Measurements from ENCODE around the gene CUEDC2. TPM values are rescaled to one million over a fixed set of nuclear protein-coding genes. Genes with fewer than 3 reads are reported as not detected.
A peak's percentile ranks its signal among the peaks of the same experiment; 100 is the strongest.

Gene CUEDC2
- total RNA-seq, 1 experiment from 2014 or later = 40.2 TPM

DNA sequence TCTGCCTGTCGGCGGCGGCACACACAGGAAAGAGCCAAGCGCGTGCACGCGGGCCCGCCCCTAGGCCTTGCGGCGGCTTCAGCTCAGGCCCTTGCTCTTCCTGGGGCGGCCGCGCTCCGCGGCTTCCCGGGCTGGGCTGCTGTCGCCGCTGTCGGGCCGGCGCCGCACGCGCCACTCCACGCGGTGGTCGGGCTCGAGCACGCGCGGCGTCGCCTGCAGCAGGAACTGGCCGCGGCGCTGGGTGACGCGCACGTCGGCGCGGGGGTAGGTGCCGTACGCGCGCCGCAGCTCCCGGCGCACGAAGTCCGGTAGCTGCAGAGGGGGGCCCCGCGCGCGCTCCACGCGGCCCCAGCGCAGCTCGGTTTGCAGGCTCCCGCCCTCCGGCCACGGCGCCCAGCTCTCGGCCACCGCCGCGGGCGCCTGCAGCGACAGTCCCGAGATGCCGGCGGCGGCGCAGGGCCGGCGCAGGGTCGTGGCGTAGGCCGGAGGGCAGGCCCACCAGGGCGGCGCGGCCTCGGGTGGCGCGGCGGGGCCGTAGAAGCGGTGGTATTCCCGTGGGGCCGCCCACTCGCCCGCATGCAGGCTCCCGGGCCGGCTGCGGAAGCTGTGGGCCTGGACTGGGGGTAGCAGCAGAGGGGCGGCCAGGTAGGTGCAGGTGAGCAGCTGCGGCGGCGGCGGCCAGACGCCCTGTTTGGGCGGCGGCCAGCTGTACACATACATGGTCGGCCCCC lies 18.2 kb upstream of the CUEDC2 start:
- peak overlapping the region; percentile 83 for H3K27ac Mint-ChIP-seq
- no peaks in the 10 kb centered on the region for H3K27me3 Mint-ChIP-seq (ENCODE audit: low read depth)
- peaks cover 40% of the 10 kb centered on the region for H3K4me1 Mint-ChIP-seq
- ATAC-seq (peak; percentile 52), DNase-seq (ENCODE audit: low spot score) (peak; percentile 80)
- H3K36me3 Mint-ChIP-seq = peaks cover 13% of the 10 kb centered on the region
- peak overlapping the region; percentile 93 for H3K4me3 Mint-ChIP-seq
- no peaks in the 10 kb centered on the region for H3K9me3 Mint-ChIP-seq
- POLR2A ChIA-PET = interaction anchor here (0.5 to 3.1 kb wide), 13 partner anchors 10 to 104 kb away, joined by 3 to 37 read pairs (median 4); partner anchors contain the start of genes ACTR1A, CUEDC2, FBXL15 and NFKB2
- CTCF ChIA-PET = interaction anchor here (0.6 to 4.0 kb wide), 23 partner anchors 11 to 220 kb away, joined by 3 to 40 read pairs (median 6); partner anchors contain the start of genes ACTR1A, CUEDC2, FBXL15 and NFKB2
- 0 out of 2 replicates have a peak, but pooled peaks have one; percentile 16 for TF ChIP-seq MYBL2 (CRISPR knock-in tag; IDR thresholded peaks at IDR 0.05)
- 0 out of 2 replicates have a peak, but pooled peaks have one; percentile 38 for TF ChIP-seq ELF4 (CRISPR knock-in tag; IDR thresholded peaks at IDR 0.05; ENCODE audit: low read depth)
- no peak for TF ChIP-seq NFE2L1 (CRISPR knock-in tag; IDR thresholded peaks at IDR 0.05)
- peak; percentile 94 for TF ChIP-seq FOXP1 (CRISPR knock-in tag; IDR thresholded peaks at IDR 0.05; ENCODE audit: borderline replicate concordance)
- no peak for TF ChIP-seq GRHL2 (CRISPR knock-in tag; IDR thresholded peaks at IDR 0.05; ENCODE audit: insufficient replicate concordance, severe bottlenecking)
- TF ChIP-seq, protein P1, sequence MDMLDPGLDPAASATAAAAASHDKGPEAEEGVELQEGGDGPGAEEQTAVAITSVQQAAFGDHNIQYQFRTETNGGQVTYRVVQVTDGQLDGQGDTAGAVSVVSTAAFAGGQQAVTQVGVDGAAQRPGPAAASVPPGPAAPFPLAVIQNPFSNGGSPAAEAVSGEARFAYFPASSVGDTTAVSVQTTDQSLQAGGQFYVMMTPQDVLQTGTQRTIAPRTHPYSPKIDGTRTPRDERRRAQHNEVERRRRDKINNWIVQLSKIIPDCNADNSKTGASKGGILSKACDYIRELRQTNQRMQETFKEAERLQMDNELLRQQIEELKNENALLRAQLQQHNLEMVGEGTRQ (CRISPR knock-in tag; IDR thresholded peaks at IDR 0.05) = peak; percentile 52
- TF ChIP-seq RELA (CRISPR knock-in tag; IDR thresholded peaks at IDR 0.05; ENCODE audit: borderline replicate concordance) = no peak
- TF ChIP-seq, protein P2, sequence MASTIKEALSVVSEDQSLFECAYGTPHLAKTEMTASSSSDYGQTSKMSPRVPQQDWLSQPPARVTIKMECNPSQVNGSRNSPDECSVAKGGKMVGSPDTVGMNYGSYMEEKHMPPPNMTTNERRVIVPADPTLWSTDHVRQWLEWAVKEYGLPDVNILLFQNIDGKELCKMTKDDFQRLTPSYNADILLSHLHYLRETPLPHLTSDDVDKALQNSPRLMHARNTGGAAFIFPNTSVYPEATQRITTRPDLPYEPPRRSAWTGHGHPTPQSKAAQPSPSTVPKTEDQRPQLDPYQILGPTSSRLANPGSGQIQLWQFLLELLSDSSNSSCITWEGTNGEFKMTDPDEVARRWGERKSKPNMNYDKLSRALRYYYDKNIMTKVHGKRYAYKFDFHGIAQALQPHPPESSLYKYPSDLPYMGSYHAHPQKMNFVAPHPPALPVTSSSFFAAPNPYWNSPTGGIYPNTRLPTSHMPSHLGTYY (CRISPR knock-in tag; IDR thresholded peaks at IDR 0.05) = no peak
- TF ChIP-seq JAZF1 (CRISPR knock-in tag; IDR thresholded peaks at IDR 0.05) = no peak
- no peak for TF ChIP-seq STAT6 (CRISPR knock-in tag; conservative IDR thresholded peaks at IDR 0.05; ENCODE audit: low read depth)
- TF ChIP-seq USF1 (CRISPR knock-in tag; IDR thresholded peaks at IDR 0.05) = no peak
- TF ChIP-seq GTF2I (CRISPR knock-in tag; conservative IDR thresholded peaks at IDR 0.05) = no peak
- TF ChIP-seq TEAD4 (CRISPR knock-in tag; IDR thresholded peaks at IDR 0.05) = peak; percentile 25; the same call in 1 of the 2 replicates
- no peak for TF ChIP-seq IRF2 (CRISPR knock-in tag; IDR thresholded peaks at IDR 0.05; ENCODE audit: borderline replicate concordance, low read depth)
- TF ChIP-seq, protein P3, sequence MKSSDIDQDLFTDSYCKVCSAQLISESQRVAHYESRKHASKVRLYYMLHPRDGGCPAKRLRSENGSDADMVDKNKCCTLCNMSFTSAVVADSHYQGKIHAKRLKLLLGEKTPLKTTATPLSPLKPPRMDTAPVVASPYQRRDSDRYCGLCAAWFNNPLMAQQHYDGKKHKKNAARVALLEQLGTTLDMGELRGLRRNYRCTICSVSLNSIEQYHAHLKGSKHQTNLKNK (CRISPR knock-in tag; IDR thresholded peaks at IDR 0.05) = no peak
- TF ChIP-seq ZNF232 (CRISPR knock-in tag; IDR thresholded peaks at IDR 0.05) = 0 out of 2 replicates have a peak, but pooled peaks have one; percentile 26
- TF ChIP-seq ZNF281 (CRISPR knock-in tag; IDR thresholded peaks at IDR 0.05) = 0 out of 2 replicates have a peak, but pooled peaks have one; percentile 23
- no peak for TF ChIP-seq ZNF121 (CRISPR knock-in tag; IDR thresholded peaks at IDR 0.05)
- no peak for TF ChIP-seq NR3C1 (CRISPR knock-in tag; conservative IDR thresholded peaks at IDR 0.05; ENCODE audit: low read depth)
- TF ChIP-seq, protein P4, sequence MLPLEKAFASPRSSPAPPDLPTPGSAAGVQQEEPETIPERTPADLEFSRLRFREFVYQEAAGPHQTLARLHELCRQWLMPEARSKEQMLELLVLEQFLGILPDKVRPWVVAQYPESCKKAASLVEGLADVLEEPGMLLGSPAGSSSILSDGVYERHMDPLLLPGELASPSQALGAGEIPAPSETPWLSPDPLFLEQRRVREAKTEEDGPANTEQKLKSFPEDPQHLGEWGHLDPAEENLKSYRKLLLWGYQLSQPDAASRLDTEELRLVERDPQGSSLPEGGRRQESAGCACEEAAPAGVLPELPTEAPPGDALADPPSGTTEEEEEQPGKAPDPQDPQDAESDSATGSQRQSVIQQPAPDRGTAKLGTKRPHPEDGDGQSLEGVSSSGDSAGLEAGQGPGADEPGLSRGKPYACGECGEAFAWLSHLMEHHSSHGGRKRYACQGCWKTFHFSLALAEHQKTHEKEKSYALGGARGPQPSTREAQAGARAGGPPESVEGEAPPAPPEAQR (CRISPR knock-in tag; IDR thresholded peaks at IDR 0.05) = no peak
- TF ChIP-seq, protein P5, sequence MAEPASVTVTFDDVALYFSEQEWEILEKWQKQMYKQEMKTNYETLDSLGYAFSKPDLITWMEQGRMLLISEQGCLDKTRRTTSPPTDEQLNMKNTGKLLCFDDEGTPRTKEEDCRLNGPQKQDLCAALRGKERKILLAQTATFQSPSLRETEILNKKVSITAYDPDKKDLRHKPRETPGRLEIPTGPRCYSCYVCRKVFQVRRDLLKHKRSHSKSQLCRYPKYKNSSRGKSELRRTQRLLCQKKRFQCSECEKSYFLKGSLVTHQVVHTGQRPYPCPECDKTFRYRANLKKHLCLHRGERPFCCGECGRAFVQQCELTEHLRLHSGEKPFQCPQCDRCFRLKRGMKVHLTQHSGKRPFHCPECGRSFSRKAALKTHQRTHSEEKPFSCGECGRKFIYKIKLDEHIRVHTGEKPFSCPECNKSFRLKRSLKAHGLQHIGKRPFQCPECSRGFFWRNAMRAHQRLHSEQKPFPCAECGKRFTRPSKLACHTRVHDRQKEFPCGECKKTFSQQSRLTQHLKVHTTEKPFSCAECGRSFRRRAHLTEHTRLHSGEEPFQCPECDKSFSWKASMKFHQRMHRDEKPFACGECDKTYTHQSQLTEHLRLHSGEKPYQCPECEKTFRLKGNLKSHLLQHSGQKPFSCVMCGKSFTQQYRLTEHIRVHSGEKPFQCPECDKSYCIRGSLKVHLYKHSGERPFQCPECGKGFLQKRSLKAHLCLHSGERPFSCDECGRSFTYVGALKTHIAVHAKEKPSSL (CRISPR knock-in tag; conservative IDR thresholded peaks at IDR 0.05) = no peak
- TF ChIP-seq, protein P6, sequence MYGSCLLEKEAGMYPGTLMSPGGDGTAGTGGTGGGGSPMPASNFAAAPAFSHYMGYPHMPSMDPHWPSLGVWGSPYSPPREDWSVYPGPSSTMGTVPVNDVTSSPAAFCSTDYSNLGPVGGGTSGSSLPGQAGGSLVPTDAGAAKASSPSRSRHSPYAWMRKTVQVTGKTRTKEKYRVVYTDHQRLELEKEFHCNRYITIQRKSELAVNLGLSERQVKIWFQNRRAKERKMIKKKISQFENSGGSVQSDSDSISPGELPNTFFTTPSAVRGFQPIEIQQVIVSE (CRISPR knock-in tag; IDR thresholded peaks at IDR 0.05; ENCODE audit: borderline replicate concordance) = no peak

Data from WTC11 (cell line).